IPS-NIHi7 (cell line): ENCODE data around the gene C11orf52.
"Not testable (repeated sequence)": the region's sequence is repeated elsewhere in the genome, so short reads cannot be mapped to it uniquely, and the experiment has no call there.

Experiments
- DNase-seq: peaks from one replicate; pipeline ENCODE4 v3.0.0; 2012; ENCODE audit warnings: mixed read lengths; ENCODE audit errors: extremely low spot score

C11orf52 gene, protein sequence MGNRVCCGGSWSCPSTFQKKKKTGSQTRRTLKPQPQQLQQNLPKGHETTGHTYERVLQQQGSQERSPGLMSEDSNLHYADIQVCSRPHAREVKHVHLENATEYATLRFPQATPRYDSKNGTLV

GRCh38 chr11:111918390-111919256 is at the start of gene C11orf52:
Gene C11orf52, plus strand, starts transcription at chr11:111918913. Its CDS starts 60 bp downstream, at chr11:111918973.
- DNase-seq, result peak; percentile 85

GRCh38 chr11:111870113-111870512 is 48.6 kb upstream of the C11orf52 start:
- DNase-seq, result no peak

- no peak for DNase-seq
These were observed 48.2 kb upstream of the C11orf52 start for GRCh38 chr11:111870522-111870885.

DNA sequence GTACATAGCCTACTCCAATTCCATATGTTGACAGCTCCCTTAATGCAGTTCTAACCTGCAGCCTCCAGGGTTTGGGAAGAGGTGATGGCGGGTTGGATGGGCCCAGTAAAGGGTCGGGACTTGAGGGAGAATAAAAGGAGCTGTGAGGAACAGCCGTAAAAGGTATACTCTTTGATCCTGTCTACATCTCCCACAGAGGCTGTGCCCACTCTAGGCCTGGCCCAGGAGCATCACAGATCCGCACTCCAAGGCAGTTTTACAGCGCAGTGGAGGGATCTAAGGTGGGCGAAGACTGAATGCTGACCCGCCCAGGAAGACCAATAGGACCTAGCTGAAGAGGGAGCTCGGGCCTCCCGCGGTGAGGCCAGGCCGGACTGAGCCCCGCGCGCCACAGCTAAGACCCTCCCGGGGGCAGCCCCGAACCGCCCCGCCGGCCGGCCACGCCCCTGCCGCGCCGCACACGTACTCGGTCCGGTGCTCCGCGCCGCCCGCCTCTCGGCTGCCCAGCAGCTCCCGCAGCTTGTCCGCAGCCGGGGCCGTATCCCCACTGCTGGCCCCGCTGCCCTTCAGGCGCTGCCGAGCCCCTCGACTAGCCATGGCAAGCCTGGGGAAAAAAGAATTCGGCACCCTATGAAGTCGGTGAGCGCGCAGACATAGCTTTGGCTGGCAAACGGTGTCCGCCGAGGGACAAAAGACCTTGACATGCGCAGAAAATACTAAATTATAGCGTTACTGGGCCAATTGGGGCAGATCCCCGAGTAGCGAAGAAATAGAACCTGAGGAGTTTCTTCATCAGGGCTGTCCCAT is 47.6 kb upstream of the C11orf52 start, which contains the start of gene ALG9:
Gene ALG9, minus strand, starts transcription at position 696 of the 807 bp plus-strand sequence. Its CDS starts 99 bp downstream, at position 597.
- peak; percentile 90 for DNase-seq

DNA sequence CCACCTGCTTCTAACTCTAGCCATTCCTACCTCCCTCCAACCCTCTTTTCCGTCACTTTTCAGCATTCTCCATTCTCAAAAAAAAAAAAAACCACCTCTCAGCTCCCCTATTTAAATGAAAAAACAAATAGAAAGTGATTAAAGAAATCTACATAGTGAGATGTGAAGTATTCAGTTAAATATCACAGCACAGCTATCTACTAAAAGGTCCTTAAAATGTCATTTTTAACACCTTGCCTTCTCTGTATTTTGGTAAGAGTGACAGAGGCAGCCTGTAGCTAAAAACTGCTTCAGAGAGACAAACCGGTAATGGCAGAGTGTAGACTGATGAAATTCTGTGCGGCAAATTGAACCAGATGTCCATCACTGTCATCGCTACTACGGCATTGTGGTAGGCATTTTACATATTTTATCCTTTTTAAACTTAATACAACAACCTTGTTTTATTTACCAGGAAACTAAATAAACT is 47.0 kb upstream of the C11orf52 start:
- DNase-seq, result no peak

GRCh38 chr11:111878385-111878848 is 40.3 kb upstream of the C11orf52 start:
- DNase-seq, result no peak

- peak; percentile 97 for DNase-seq
These were observed 39.7 kb upstream of the C11orf52 start, which contains the start of the genes CFAP68 and FDXACB1 for GRCh38 chr11:111878849-111879636. Gene CFAP68, plus strand, starts transcription at chr11:111879541. Its CDS starts 20 bp downstream, at chr11:111879561. Gene FDXACB1, minus strand, starts transcription at chr11:111879165. Its CDS starts 33 bp downstream, at chr11:111879132.

- DNase-seq, result no peak
These were observed 39.1 kb upstream of the C11orf52 start for GRCh38 chr11:111879637-111879960.

DNA sequence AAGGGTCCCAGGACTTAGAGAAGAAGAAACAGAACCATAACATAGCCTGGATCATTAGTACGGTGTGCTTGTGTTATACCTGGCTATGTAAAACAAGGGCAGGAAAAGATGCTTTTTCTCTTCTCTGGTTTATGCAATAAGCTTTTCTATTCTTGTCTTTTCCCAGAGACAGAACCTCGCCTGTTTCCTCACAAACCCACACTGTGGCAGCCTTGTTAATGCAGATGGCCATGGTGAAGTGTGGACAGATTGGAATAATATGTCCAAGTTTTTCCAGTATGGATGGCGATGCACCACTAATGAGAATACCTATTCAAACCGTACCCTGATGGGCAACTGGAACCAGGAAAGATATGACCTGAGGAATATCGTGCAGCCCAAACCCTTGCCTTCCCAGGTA is 36.5 kb upstream of the C11orf52 start:
- DNase-seq, result no peak

DNA sequence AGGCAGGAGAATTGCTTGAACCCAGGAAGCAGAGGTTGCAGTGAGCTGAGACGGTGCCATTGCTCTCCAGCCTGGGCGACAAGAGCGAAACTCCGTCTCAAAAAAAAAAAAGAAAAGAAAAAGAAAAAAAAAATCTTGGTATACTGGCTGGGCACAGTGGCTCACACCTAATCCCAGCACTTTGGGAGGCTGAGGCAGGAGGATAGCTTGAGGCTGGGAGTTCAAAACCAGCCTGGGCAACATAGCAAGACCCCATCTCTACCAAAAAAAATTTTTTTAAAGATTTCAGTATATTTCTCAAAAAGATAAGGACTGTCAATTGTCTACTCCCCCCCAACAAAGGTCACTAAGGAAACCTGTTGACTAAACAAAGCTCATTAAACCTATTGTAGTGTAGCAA is 33.7 kb upstream of the C11orf52 start:
- not testable (repeated sequence) for DNase-seq

DNA sequence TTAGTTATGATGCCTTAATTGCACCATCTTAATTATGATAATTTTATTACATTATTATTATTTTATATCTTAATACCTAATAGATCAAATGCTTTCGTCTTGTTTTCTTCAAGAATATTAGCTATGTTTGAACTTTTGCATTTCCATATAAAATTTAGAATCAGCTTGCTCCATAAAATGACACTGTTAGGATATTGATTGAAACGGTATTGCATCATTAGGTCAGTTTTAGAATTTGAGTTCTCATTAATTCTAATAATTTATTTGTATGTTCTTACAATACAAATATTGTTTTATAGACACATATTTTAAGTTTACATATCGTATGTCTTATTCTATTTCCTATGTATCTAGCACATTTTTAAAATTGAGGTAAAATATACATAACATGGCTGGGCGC is 32.7 kb upstream of the C11orf52 start:
- DNase-seq, result no peak

- DNase-seq, result no peak
These were observed 31.9 kb upstream of the C11orf52 start for GRCh38 chr11:111886844-111887243.

- DNase-seq, result no peak
These were observed 13.3 kb upstream of the C11orf52 start for GRCh38 chr11:111905411-111905810.

DNA sequence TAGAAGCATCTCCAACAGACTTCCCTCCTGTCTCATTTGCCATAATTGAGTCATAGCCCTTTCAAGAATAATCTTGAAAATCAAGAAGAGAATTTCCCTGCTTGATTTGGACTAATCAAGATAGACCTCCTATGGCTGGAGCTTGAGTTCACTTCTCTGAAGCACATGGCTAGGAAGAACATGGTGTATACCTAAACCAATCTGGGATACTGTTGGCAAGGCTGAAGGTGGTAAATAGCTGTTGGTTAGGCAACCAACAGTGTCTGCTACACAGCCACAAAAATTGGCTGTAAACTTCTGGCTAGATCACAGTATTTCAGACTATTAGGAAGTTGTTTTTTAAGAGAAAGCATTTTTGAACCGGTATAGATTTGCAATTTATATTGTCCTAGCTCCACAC is 12.0 kb upstream of the C11orf52 start:
- no peak for DNase-seq

DNA sequence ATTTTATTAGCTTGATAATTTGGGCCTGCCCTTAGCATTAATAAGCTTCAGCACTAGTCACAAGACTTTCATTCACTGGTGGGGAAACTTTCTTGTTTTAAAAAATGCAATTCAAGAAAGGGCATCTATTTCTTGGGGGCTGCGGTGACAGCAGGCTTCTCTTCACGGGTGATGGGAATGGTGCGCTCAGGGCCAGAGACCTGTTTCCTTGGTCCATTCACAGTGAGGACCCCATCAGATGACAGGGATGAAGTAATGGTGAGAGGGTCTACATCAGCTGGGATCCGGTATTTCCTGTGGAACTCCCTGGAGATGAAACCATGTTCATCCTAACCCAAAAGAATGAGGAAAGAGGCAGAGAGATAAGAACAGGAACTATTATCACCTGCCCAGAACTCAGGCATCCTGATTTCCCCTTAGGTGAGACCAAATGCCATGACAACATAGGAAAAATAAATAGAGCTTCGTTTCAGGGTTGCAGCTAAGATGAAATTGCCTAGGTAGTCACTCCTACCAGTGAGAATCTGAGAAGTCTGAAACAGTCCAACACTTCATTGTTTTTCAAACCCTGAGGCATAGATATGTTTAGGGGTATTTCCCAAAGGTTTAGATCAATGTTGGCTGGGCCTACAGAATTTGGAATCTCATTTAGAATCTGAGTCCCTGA is 9.9 kb upstream of the C11orf52 start:
- DNase-seq, result no peak

- no peak for DNase-seq
These were observed 9.3 kb upstream of the C11orf52 start for GRCh38 chr11:111909378-111909777.

- DNase-seq, result no peak
These were observed 7.8 kb upstream of the C11orf52 start for GRCh38 chr11:111910676-111911562.

DNA sequence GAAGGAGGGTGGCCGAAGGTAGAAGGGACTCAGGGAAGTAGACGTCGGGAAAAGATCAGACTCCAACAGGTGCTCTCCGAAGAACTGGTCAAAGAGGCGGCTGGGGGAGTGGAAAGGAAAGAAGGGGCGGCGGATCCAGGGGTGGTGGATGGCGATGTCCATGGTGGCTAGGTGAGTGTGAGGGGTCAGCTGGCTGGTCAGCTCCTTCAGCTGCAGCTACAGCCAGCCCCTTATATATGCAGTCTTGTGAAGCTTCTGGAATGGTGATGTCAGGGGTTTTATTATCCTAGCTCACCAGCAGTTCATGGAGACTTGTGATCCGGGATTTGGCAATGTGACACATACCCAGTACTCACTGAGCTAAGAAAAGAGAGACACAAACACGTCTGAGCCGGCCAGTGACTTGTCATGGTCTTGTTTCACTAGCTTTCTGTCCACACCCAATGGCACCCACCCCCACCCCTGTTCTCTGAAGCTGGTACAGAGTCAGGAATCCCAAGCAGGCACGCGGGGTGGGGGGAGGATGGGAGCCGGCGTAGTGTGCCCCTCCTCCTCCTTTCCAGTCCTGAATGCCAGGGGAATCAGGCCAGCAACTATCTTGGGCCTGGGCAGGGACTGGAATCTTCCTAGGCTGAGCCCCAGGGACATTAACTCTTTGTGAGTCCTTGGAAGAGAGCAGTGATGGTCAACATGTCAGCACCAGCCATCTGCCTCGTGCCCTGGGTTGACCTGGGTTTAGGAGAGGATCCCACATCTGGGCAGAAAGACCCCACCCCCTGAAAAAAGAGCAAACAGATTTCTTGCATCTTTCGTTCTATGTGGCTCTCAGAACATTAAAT is 6.9 kb upstream of the C11orf52 start, which contains the start of gene CRYAB:
Gene CRYAB, minus strand, starts transcription at position 208 of the 839 bp plus-strand sequence. Its CDS starts 46 bp downstream, at position 162.
- DNase-seq, result peak; percentile 29

DNA sequence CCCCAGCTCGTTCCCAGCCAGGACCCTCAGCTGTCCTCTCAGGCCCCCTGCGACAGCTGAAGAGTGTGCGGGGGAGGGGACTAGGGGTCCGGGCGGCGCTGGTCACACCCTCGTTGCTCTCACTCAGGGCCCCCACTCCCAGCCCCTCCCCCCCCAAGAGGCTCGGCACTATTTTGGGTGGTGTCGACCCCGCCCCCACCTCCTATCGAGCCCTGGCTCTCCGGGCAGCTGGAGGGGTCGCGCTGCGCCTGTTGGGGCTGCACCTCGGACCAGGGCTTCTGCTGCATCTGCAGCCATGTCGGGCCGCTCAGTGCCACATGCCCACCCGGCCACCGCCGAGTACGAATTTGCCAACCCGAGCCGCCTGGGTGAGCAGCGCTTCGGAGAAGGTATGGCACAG is 6.2 kb upstream of the C11orf52 start, which contains the start of gene HSPB2:
Gene HSPB2, plus strand, starts transcription at position 200 of the 400 bp plus-strand sequence. Its CDS starts 96 bp downstream, at position 296.
- DNase-seq, result no peak
